GM12872 (cell line): ENCODE data around the gene ME1.

Experiments used
- TF ChIP-seq, protein P1 (sequence below): IDR thresholded peaks from 3 replicates; pipeline ENCODE4 v1.5.1; 2011; ENCODE audit warnings: low read depth, mild to moderate bottlenecking, low read length, moderate library complexity; ENCODE audit not compliant: insufficient read depth

Gene ME1

DNA sequence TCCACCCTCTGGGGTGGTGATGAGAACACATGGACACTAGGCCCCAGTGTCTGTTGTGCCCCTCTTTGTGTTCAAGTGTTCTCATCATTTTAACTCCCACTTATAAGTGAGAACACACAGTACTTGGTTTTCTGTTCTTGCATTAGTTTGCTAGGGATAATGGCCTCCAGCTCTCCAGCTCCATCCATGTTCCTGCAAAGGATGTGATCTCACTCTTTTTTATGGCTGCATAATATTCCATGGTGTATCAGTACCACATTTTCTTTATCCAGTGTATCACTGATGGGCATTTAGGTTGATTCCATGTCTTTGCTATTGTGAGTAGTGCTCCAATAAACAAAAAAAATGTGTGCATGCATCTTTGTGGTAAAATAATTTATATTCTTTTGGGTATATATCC lies 170.3 kb downstream of the ME1 start:
- TF ChIP-seq, protein P1, sequence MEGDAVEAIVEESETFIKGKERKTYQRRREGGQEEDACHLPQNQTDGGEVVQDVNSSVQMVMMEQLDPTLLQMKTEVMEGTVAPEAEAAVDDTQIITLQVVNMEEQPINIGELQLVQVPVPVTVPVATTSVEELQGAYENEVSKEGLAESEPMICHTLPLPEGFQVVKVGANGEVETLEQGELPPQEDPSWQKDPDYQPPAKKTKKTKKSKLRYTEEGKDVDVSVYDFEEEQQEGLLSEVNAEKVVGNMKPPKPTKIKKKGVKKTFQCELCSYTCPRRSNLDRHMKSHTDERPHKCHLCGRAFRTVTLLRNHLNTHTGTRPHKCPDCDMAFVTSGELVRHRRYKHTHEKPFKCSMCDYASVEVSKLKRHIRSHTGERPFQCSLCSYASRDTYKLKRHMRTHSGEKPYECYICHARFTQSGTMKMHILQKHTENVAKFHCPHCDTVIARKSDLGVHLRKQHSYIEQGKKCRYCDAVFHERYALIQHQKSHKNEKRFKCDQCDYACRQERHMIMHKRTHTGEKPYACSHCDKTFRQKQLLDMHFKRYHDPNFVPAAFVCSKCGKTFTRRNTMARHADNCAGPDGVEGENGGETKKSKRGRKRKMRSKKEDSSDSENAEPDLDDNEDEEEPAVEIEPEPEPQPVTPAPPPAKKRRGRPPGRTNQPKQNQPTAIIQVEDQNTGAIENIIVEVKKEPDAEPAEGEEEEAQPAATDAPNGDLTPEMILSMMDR, result no peak

DNA sequence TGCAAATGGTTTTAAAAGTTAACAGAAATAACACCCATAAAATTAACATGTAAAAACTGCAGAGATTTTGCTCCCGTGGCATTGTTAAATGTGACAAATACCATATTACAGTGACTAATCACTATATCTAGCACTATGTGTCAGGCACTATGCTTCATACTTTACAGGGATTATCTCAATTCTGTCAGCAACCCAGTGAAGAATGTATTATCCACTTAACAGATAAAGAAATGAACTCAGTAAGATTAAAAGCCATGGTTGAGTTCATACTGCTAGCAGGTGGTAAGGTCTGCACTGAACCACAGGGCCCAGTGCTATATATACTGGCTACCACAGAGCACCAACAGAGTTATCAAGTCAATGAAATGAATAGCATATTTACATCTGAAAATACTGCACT lies 172.3 kb downstream of the ME1 start:
- TF ChIP-seq, protein P1, result no peak

DNA sequence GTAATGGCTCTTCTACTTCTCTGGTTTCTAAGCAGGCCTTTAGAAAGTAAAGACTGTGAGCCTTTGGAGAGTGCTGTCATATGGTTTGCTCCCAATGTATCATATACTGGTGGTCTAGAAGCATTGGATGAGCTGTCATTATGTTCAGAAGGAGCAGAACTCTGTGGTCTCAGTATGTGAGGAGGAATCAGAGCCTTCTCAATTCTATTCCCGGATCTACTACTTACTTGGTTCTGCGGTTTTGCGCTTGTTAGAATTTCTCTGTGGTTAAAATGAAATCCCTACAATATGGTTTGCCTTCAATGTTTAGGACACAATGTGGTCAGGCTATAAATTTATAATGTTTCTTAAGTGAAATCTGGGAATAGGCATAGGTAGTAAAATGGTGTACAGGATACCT lies 173.1 kb downstream of the ME1 start:
- TF ChIP-seq, protein P1, result no peak

DNA sequence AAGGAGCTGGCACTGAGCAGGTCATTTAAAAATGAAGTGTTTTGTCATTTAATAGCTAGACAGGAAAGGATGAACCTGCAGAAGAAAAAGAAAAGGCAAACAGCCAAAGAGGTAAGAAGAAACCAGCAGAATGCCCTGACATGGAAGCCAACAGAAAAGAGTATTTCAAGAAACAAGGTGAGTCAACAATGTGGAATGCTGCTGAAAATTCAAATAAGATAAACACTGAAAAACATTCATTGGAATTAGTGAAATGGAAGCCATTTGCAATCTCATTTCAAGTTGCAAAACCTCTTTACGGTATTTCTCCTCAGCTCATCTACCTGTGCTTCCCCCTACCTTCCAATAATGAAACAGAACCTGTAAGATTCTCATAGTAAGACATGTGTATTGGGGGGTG lies 178.1 kb downstream of the ME1 start:
- TF ChIP-seq, protein P1, result no peak

DNA sequence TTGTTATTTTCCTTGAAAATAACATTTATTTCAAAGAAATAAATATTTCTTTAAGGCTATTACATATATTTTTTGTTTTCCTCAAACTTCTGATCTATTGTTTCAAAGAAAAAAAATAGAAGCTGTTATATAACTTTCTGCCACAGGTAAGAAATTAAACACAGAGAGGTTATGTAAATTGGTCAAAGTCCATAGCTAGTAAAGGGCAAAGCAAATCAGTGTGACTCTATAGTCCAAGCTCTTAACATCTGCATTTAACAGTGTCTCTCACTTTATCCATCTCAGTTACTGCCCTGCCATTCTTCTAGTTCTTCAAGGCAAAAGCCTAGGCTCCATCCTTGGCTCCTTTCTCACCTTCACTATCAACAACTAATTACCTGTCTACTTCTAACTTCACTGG lies 180.6 kb downstream of the ME1 start:
- TF ChIP-seq, protein P1, result no peak

DNA sequence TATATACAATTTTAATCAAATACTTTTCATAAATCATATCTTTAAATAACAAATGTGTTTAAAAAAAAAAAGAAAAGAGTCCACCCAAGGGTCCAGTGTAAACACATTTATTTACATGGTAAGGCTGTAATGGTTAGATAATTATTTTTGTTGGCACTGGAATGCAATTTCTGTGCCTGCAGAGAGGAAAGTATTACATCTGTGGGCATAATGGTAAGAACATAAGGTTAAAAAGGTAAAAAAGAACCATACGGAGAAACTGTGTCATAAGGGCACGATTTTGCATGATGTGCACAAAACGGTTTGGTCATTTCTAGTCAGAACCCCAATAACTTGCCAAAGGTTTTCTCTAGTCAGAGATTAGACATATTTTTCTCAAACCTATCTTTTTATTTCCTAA lies 183.4 kb downstream of the ME1 start:
- TF ChIP-seq, protein P1, result no peak

DNA sequence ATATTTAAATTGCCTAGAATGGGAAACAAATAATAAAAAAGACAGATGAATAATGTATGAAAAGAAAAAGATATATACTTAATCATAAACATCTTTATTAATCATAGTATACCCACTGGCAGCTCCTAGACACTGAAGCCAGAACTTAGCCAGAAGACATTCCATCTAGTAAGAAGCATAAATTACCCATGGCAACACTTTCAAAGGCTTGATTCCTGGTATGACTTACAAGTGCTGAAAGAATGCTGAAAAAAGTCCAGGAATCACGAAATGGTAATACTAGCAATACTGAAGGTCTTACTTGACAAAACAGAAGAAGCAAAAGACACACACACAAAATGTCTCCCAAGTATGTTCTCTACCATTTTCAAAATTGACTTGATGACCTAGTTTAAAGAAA lies 199.7 kb downstream of the ME1 start:
- TF ChIP-seq, protein P1, result no peak

DNA sequence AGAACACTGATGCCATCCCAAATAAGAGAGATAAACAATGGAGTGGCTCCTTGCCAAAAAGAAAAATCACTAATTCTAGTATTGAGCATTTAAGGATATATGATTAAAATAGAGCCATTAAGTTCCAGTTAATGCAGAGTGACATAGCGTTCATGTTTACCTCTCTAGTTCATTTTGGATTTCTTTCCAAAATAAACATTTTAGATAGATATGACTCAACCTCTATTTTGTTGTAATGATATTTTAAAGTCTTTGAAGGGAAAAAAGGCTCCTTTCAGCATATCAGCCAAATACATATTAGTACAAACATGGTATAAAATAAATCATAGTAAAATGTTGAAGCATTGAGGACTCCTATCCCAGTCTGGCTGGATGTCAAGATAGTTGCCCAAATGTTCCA lies 204.3 kb downstream of the ME1 start:
- TF ChIP-seq, protein P1, result no peak
